Right lobe of liver (tissue), 6 donors: ENCODE data around the gene DUXA. TPM values are rescaled to one million over a fixed set of nuclear protein-coding genes. Genes with fewer than 3 reads are reported as not detected.

Source experiments
- ATAC-seq, 4 donors: fragments of 200-7000 bp; cut with Tn5 transposase; one replicate each; pipeline ENCODE4 v1.9.1; 2020; ENCODE audit warnings: mild to moderate bottlenecking in 4 of 4, moderate library complexity in 4 of 4
- DNase-seq, 3 donors: peaks; one replicate each; pipeline ENCODE4 v3.0.0-alpha.2; 2020
- H3K27ac ChIP-seq, 3 donors: fragments of 200-600 bp; one replicate each; pipeline ENCODE4 v1.8.0; 2022
- H3K27me3 ChIP-seq, 2 donors: fragments of 200-600 bp; one replicate each; pipeline ENCODE4 v1.8.0; 2022
- H3K36me3 ChIP-seq, 4 donors: fragments of 200-600 bp; sonication (generic) in 1 of 4; one replicate each; pipeline versions ENCODE4 v1.5.1 to v1.8.0; 2017 to 2022; ENCODE audit warnings: control low read depth in 1 of 4
- H3K4me1 ChIP-seq, 4 donors: fragments of 200-600 bp; sonication (generic) in 1 of 4; one replicate each; pipeline versions ENCODE4 v1.5.1 to v1.8.0; 2017 to 2022; ENCODE audit warnings: control low read depth in 1 of 4
- H3K4me3 ChIP-seq, 3 donors: fragments of 200-600 bp; one replicate each; pipeline ENCODE4 v1.8.0; 2022
- H3K9me3 ChIP-seq, 4 donors: fragments of 200-600 bp; sonication (generic) in 1 of 4; one replicate each; pipeline versions ENCODE4 v1.5.1 to v1.8.0; 2017 to 2022; ENCODE audit warnings: control low read depth in 1 of 4
- CTCF ChIP-seq, 4 donors: fragments of 200-600 bp in 3 of 4; fragments of 450-650 bp in 1 of 4; IDR thresholded peaks; one replicate each; pipeline versions ENCODE4 v1.5.1 to v1.8.0; 2016 to 2022; ENCODE audit warnings: antibody characterized with exemption in 4 of 4, mild to moderate bottlenecking in 2 of 4
- POLR2A ChIP-seq: fragments of 450-650 bp; IDR thresholded peaks from one replicate; pipeline ENCODE4 v1.6.1; 2017; ENCODE audit warnings: antibody characterized with exemption, mild to moderate bottlenecking
- WGBS: methylation state at CpG from one replicate; pipeline ENCODE4 v1.1.6; 2018; ENCODE audit warnings: low coverage, low lambda C conversion rate; ENCODE audit not compliant: insufficient coverage; ENCODE audit errors: missing lambda C conversion rate; 5-methylcytosine and 5-hydroxymethylcytosine counted together
- intact Hi-C, 2 donors: fragments of 100-400 bp; cut with DNase I; formaldehyde crosslinking; loops; one replicate each; pipeline versions ENCODE4 v1.11.2 to v1.14.1; 2022
- total RNA-seq, 6 experiments: library from RNA; depleted of rRNA in 2 of 6; stranded (reverse); fragments of >200 nt in 2 of 6; fragmentation: NEBNext Ultra II Directional in 3 of 6; extraction: Animal tissue kit (Norgen Biotek cat#: 25700) in 3 of 6; gene quantifications; one replicate each; pipeline versions ENCODE4 v1.1.0 to v1.2.4, GENCODE V29; 2016 to 2023
- donor health status: DM: no; HTN: yes; CAD: no.
- donor health status: DM: no; HTN: no; CAD: no.
- donor health status: DM: no; HTN: no; CAD: no.
- donor health status: DM: no; HTN: yes; CAD: no.
- donor health status: DM: no; HTN: yes; CAD: no.

Gene DUXA
- total RNA-seq, 6 experiments from 2014 or later: not detected

- Histone ChIP-seq H3K27me3 (no peaks in the 10 kb centered on the region), H3K27ac (no peak overlapping the region), H3K4me1 (peaks cover 0 to 11% (median 0%) of the 10 kb centered on the region in 4 donors), H3K4me3 (peak overlapping the region in 1 of 3 donors; percentile 97), H3K36me3 (peaks cover 0 to 30% (median 14%) of the 10 kb centered on the region in 4 donors), H3K9me3 (no peaks in the 10 kb centered on the region)
- TF ChIP-seq CTCF (IDR thresholded peaks at IDR 0.05): no peak
- TF ChIP-seq POLR2A: no peak
- ATAC-seq (no peak), DNase-seq (no peak)
- intact Hi-C loops: no loop called here
- 93% methylated on average over 5 of the region's 5 CpGs for WGBS
Measured at GRCh38 chr19:57192993-57193392, 25.7 kb upstream of the DUXA start.

- ATAC-seq (no peak), DNase-seq (no peak)
- Histone ChIP-seq H3K9me3 (no peaks in the 10 kb centered on the region), H3K36me3 (peaks cover 0 to 30% (median 14%) of the 10 kb centered on the region in 4 donors), H3K27me3 (no peaks in the 10 kb centered on the region), H3K4me1 (peaks cover 0 to 11% (median 0%) of the 10 kb centered on the region in 4 donors), H3K4me3 (peak overlapping the region; percentile 87 to 97 (median 96)), H3K27ac (peak overlapping the region in 2 of 3 donors; percentile 8 to 83)
- intact Hi-C loops: no loop called here
- no peak for TF ChIP-seq CTCF (IDR thresholded peaks at IDR 0.05)
- TF ChIP-seq POLR2A: no peak
- WGBS: 17% methylated on average over 6 of the region's 9 CpGs
Measured at GRCh38 chr19:57192077-57192420, 24.8 kb upstream of the DUXA start.

- H3K4me3 ChIP-seq: peak within 1 kb of the TSS; percentile 87 to 97 (median 96)
- ATAC-seq (peak; percentile 97 to 100 (median 99)), DNase-seq (peak; percentile 90 to 93 (median 90))
- intact Hi-C loops: no loop called here
- peak within 1 kb of the TSS; percentile 8 to 83 (median 72) for H3K27ac ChIP-seq
- peaks cover 0 to 28% (median 14%) of the 10 kb centered on the region in 4 donors for H3K36me3 ChIP-seq
- no peaks in the 10 kb centered on the region for H3K9me3 ChIP-seq
- no peaks in the 10 kb centered on the region for H3K27me3 ChIP-seq
- H3K4me1 ChIP-seq: peaks cover 0 to 11% (median 0%) of the 10 kb centered on the region in 4 donors
- 6% methylated on average over 23 of the region's 81 CpGs for WGBS
- TF ChIP-seq CTCF (IDR thresholded peaks at IDR 0.05) (no peak), POLR2A (no peak)
Measured at GRCh38 chr19:57191141-57192076, 24.1 kb upstream of the DUXA start, which contains the start of gene ZNF264. Gene ZNF264, plus strand, starts transcription at chr19:57191500. Its CDS starts 414 bp downstream, at chr19:57191914.

DNA sequence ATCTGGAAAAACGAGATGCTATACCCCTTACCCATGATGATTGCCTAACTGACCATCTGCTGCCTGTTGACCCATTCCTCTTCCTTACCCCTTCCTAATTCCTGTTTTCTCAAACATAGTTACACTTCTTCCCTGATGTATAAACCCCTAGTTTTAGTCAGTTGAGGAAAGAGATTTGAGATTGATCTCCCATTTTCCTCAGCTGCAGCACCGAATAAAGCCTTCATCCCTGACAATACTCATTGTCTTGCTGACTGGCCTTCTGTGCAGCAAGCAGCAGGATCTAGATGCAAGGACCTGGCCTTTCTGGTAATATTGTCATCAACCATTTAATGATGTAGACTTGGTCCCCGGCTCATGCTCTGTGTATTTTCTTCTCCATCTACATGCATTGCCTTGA, 23.0 kb upstream of the DUXA start:
- no peak for TF ChIP-seq CTCF (IDR thresholded peaks at IDR 0.05)
- TF ChIP-seq POLR2A: no peak
- ATAC-seq (no peak), DNase-seq (no peak)
- Histone ChIP-seq H3K9me3 (no peaks in the 10 kb centered on the region), H3K4me3 (peak overlapping the region in 1 of 3 donors; percentile 97), H3K27ac (no peak overlapping the region), H3K4me1 (peaks cover 0 to 11% (median 0%) of the 10 kb centered on the region in 4 donors), H3K36me3 (peaks cover 0 to 18% (median 12%) of the 10 kb centered on the region in 4 donors), H3K27me3 (no peaks in the 10 kb centered on the region)
- intact Hi-C loops: no loop called here
- WGBS: 67% methylated on average over 3 of the region's 3 CpGs
